ENCODE measurements around the gene TRUB1.

TRUB1 gene

DNA sequence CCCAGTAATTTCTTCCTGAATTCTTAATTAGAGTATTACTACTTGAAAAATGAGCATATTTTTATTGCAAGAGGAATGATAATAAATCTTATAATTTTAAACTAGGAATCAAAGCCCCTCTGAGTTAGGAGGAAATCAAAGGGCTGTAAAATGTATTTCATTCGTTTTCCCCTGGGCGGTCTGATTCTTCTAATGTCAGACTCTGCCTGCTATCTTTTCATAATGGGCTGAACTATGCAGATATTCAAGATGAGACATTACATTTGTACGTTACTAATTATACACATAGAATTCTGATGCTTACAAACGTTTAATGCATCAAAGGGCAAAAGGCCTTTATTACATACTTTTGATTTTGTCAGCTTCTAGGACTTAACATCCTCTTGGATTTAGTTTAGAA is 16.0 kb upstream of the TRUB1 start:
- no peak for TF ChIP-seq EZH2phosphoT487 (IDR thresholded peaks at IDR 0.05; ENCODE audit: low read depth)
- TF ChIP-seq, protein P1, sequence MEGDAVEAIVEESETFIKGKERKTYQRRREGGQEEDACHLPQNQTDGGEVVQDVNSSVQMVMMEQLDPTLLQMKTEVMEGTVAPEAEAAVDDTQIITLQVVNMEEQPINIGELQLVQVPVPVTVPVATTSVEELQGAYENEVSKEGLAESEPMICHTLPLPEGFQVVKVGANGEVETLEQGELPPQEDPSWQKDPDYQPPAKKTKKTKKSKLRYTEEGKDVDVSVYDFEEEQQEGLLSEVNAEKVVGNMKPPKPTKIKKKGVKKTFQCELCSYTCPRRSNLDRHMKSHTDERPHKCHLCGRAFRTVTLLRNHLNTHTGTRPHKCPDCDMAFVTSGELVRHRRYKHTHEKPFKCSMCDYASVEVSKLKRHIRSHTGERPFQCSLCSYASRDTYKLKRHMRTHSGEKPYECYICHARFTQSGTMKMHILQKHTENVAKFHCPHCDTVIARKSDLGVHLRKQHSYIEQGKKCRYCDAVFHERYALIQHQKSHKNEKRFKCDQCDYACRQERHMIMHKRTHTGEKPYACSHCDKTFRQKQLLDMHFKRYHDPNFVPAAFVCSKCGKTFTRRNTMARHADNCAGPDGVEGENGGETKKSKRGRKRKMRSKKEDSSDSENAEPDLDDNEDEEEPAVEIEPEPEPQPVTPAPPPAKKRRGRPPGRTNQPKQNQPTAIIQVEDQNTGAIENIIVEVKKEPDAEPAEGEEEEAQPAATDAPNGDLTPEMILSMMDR (IDR thresholded peaks at IDR 0.05; ENCODE audit: low read depth, low read length) = no peak
- Histone ChIP-seq H3K9me3 (ENCODE audit: insufficient read depth, low read length) (no peaks in the 10 kb centered on the region), H3K27ac (ENCODE audit: low read length) (no peak overlapping the region), H3K4me2 (ENCODE audit: low read length) (no peak overlapping the region), H3K36me3 (replicated peaks; ENCODE audit: low read depth, low read length) (no peaks in the 10 kb centered on the region), H3K27me3 (ENCODE audit: low read depth, low read length) (no peaks in the 10 kb centered on the region), H4K20me1 (ENCODE audit: insufficient read depth, low read length) (no peaks in the 10 kb centered on the region), H3K9ac (ENCODE audit: low read length) (no peak overlapping the region), H3K4me1 (ENCODE audit: low read length) (peaks cover 11% of the 10 kb centered on the region), H2AFZ (ENCODE audit: low read depth, low read length) (no peak overlapping the region), H3K79me2 (ENCODE audit: low read length) (no peaks in the 10 kb centered on the region), H3K4me3 (ENCODE audit: low read length) (no peak overlapping the region)

DNA sequence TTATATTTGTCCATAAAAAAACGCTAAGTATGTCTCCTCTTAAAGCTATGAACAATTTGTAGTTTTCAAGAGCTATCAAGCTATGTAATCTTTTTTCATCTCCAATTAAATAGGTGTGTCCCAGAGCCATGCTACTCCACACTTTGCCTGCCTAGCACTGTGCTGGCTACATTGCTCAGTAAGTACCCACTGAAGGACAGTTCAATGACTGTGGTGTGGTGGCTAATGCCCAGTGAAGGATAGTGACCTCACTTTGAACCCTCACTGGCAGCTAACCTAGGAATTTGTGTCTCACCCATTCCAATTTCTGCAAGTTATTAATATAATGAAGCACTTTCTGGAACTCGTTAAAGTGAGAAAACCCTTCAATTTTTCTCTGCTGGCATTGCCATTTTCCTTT is 14.4 kb upstream of the TRUB1 start:
- H3K4me1 ChIP-seq (ENCODE audit: low read length) = peaks cover 11% of the 10 kb centered on the region
- H3K4me2 ChIP-seq (ENCODE audit: low read length) = no peak overlapping the region
- no peaks in the 10 kb centered on the region for H4K20me1 ChIP-seq (ENCODE audit: insufficient read depth, low read length)
- no peak overlapping the region for H2AFZ ChIP-seq (ENCODE audit: low read depth, low read length)
- no peaks in the 10 kb centered on the region for H3K27me3 ChIP-seq (ENCODE audit: low read depth, low read length)
- H3K9me3 ChIP-seq (ENCODE audit: insufficient read depth, low read length) = no peaks in the 10 kb centered on the region
- no peaks in the 10 kb centered on the region for H3K36me3 ChIP-seq (replicated peaks; ENCODE audit: low read depth, low read length)
- no peak overlapping the region for H3K9ac ChIP-seq (ENCODE audit: low read length)
- TF ChIP-seq, protein P1 (IDR thresholded peaks at IDR 0.05; ENCODE audit: low read depth, low read length) = no peak
- TF ChIP-seq EZH2phosphoT487 (IDR thresholded peaks at IDR 0.05; ENCODE audit: low read depth) = no peak
- H3K27ac ChIP-seq (ENCODE audit: low read length) = no peak overlapping the region
- H3K4me3 ChIP-seq (ENCODE audit: low read length) = no peak overlapping the region
- H3K79me2 ChIP-seq (ENCODE audit: low read length) = no peaks in the 10 kb centered on the region

DNA sequence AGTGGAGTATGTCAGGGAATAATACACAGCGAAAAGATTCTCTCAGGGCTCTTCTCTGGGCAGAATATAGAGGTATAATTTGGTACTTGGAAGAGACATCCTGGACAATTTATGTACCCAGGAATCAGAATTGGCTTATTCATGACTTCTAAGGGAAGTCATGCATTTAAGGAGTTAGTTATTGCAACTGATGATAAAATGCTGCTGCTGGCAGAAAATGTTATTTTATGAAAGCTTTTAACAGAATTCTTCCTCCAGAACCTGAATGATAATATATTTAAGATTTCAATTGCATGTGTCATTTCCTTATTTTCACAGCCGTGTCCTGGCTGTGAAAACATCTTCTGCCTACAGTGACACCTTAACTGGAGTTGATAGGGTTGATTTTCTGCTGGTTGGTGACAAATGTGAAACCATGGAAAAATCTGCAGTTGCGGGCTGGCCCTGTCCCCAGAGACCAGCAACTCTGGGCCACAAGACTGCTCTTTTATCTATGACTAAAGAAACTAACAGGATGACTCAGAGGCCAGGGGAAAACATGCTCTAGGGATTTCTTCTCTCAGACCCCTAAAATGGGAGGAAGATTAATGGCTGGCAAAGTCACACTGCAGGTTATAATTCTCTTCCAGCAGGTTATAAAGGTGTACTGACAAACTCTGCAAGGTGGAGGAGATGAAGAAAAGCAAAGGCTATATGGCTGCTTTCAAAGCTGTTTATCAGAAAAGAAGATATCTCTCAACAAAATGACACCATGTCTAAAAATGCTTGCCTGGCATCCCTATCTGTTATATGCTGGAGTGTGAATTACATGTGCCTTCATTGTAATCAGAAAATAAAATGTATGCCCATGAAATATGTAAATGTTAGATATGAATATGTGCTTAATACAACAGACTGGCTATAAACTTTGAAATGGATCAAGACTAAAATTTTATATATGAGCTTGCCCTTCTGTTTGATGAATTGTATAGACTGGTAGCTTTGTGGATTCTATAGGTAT is 12.1 kb upstream of the TRUB1 start:
- Histone ChIP-seq H3K79me2 (ENCODE audit: low read length) (no peaks in the 10 kb centered on the region), H3K4me1 (ENCODE audit: low read length) (peaks cover 11% of the 10 kb centered on the region), H3K27ac (ENCODE audit: low read length) (no peak overlapping the region), H3K4me2 (ENCODE audit: low read length) (peak overlapping the region; percentile 37), H2AFZ (ENCODE audit: low read depth, low read length) (no peak overlapping the region), H4K20me1 (ENCODE audit: insufficient read depth, low read length) (no peaks in the 10 kb centered on the region), H3K4me3 (ENCODE audit: low read length) (peak overlapping the region; percentile 18; the same call in 1 of the 2 replicates), H3K27me3 (ENCODE audit: low read depth, low read length) (no peaks in the 10 kb centered on the region), H3K9ac (ENCODE audit: low read length) (no peak overlapping the region), H3K36me3 (replicated peaks; ENCODE audit: low read depth, low read length) (no peaks in the 10 kb centered on the region), H3K9me3 (ENCODE audit: insufficient read depth, low read length) (no peaks in the 10 kb centered on the region)
- TF ChIP-seq, protein P1 (IDR thresholded peaks at IDR 0.05; ENCODE audit: low read depth, low read length) = no peak
- no peak for TF ChIP-seq EZH2phosphoT487 (IDR thresholded peaks at IDR 0.05; ENCODE audit: low read depth)

DNA sequence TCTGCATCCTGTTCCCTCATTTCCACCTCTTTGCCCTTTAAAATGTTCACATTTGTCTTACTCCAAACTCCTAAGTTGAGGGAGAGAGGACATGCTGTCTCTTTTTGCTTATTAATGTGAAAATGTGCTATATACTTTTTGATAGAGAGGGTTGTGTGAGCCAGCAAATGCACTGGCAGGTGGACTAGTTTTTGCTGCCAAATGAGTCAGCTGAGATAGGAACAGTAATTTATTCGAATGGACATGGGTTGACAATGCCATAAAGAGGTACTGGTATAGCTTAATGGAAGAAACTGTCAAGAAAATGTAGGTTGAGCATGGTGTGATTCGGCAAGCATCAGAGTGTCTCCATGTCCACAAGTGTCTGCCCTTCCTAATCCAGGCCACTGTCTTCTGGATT is 9.2 kb upstream of the TRUB1 start:
- TF ChIP-seq, protein P1 (IDR thresholded peaks at IDR 0.05; ENCODE audit: low read depth, low read length) = no peak
- TF ChIP-seq EZH2phosphoT487 (IDR thresholded peaks at IDR 0.05; ENCODE audit: low read depth) = no peak
- Histone ChIP-seq H3K9ac (ENCODE audit: low read length) (no peak overlapping the region), H3K27ac (ENCODE audit: low read length) (no peak overlapping the region), H3K79me2 (ENCODE audit: low read length) (no peaks in the 10 kb centered on the region), H2AFZ (ENCODE audit: low read depth, low read length) (no peak overlapping the region), H3K36me3 (replicated peaks; ENCODE audit: low read depth, low read length) (no peaks in the 10 kb centered on the region), H3K9me3 (ENCODE audit: insufficient read depth, low read length) (no peaks in the 10 kb centered on the region), H4K20me1 (ENCODE audit: insufficient read depth, low read length) (no peaks in the 10 kb centered on the region), H3K4me3 (ENCODE audit: low read length) (no peak overlapping the region), H3K27me3 (ENCODE audit: low read depth, low read length) (no peaks in the 10 kb centered on the region), H3K4me1 (ENCODE audit: low read length) (peaks cover 11% of the 10 kb centered on the region), H3K4me2 (ENCODE audit: low read length) (no peak overlapping the region)

Data from OCI-LY3 (cell line).